HepG2 (cell line): Measurements from ENCODE around the gene TEAD1. TPM values are rescaled to one million over a fixed set of nuclear protein-coding genes. Genes with fewer than 3 reads are reported as not detected.

ENCODE experiments used
- ATAC-seq: fragments of 200-7000 bp; cut with Tn5 transposase; 3 replicates; pipeline ENCODE4 v1.9.1; 2020; ENCODE audit warnings: mild to moderate bottlenecking, moderate library complexity
- BruUV-seq: library from RNA; stranded (reverse); fragments of 400-500 nt; replicated peaks from 2 replicates; lab custom pipeline; 2021; lab: Mats Ljungman, UMichigan
- CTCF ChIA-PET: fragments of 300-600 bp; formaldehyde crosslinking; extraction: SDS; loops from one replicate; lab custom pipeline; 2021; ENCODE audit warnings: low total read pairs, inconsistent platforms, low intra/inter-chr PET ratio; lab: Yijun Ruan, JAX
- POLR2A ChIA-PET: fragments of 350-600 bp; sonication (Branson Sonifier 250); formaldehyde crosslinking; loops from one replicate; lab custom pipeline; 2020; ENCODE audit warnings: antibody characterized with exemption, inconsistent platforms; lab: Yijun Ruan, JAX
- DNase-seq: peaks from one replicate; pipeline ENCODE4 v3.0.0-alpha.2; 2015; ENCODE audit warnings: low spot score
- FAIRE-seq: peaks from 3 replicates; lab custom pipeline; 2011; peaks lifted over from hg19 to GRCh38; lab: Jason Lieb, UNC
- H2AFZ ChIP-seq: one replicate; pipeline ENCODE4 v1.6.1; 2011; ENCODE audit warnings: low read length, inconsistent platforms
- H3K27ac ChIP-seq: fragments of 300-600 bp; 3 replicates; pipeline ENCODE4 v1.8.0; 2011; ENCODE audit warnings: mixed run types, mild to moderate bottlenecking, mixed read lengths, low read length, inconsistent platforms; ENCODE audit not compliant: insufficient read depth; ENCODE audit errors: extremely low read length
- H3K27me3 ChIP-seq, 2 experiments: fragments of 200-600 bp in 1 of 2; 2 replicates in 1 of 2; 3 replicates in 1 of 2; pipeline versions ENCODE4 v1.6.0 to v1.8.0; 2011; ENCODE audit warnings: low read length in 2 of 2, mild to moderate bottlenecking in 2 of 2, moderate library complexity in 2 of 2, inconsistent platforms in 1 of 2; ENCODE audit not compliant: insufficient read depth in 2 of 2, control insufficient read depth in 1 of 2
- H3K36me3 ChIP-seq, 2 experiments: fragments of 200-600 bp in 1 of 2; replicated peaks in 1 of 2; 2 replicates in 1 of 2; 3 replicates in 1 of 2; pipeline versions ENCODE4 v1.5.1 to v1.8.0; 2011; ENCODE audit warnings: low read length in 2 of 2, inconsistent platforms in 1 of 2; ENCODE audit not compliant: insufficient read depth in 2 of 2, control insufficient read depth in 1 of 2
- H3K4me1 ChIP-seq: 2 replicates; pipeline ENCODE4 v1.5.1; 2012; ENCODE audit warnings: low read length, inconsistent platforms; ENCODE audit not compliant: insufficient read depth
- H3K4me2 ChIP-seq: 2 replicates; pipeline ENCODE4 v1.6.0; 2011; ENCODE audit warnings: low read depth, low read length, inconsistent platforms
- H3K4me3 ChIP-seq, 3 experiments: fragments of 200-600 bp in 1 of 3; sonication (generic), shearing (Covaris generic) in 1 of 3; replicated peaks in 1 of 3; 2 replicates each; pipeline ENCODE4 v1.5.1; 2011 to 2016; ENCODE audit warnings: low read length in 3 of 3, inconsistent platforms in 2 of 3, low read depth in 2 of 3, mild to moderate bottlenecking in 2 of 3, control low read depth in 1 of 3, mixed read lengths in 1 of 3; ENCODE audit not compliant: insufficient read depth in 1 of 3
- H3K79me2 ChIP-seq: one replicate; pipeline ENCODE4 v1.6.1; 2011; ENCODE audit warnings: low read length, inconsistent platforms; ENCODE audit not compliant: insufficient read depth
- H3K9ac ChIP-seq: 2 replicates; pipeline ENCODE4 v1.6.0; 2011; ENCODE audit warnings: mild to moderate bottlenecking, low read depth, low read length, inconsistent platforms; ENCODE audit not compliant: insufficient read depth
- H3K9me3 ChIP-seq: 2 replicates; pipeline ENCODE4 v1.5.1; 2012; ENCODE audit warnings: mild to moderate bottlenecking, low read length
- H4K20me1 ChIP-seq: 2 replicates; pipeline ENCODE4 v1.6.0; 2011; ENCODE audit warnings: inconsistent platforms, mild to moderate bottlenecking, low read length, moderate library complexity; ENCODE audit not compliant: insufficient read depth
- AHDC1 ChIP-seq: sonication (generic); formaldehyde crosslinking; IDR thresholded peaks from 2 replicates; pipeline ENCODE4 v1.5.1; 2020; ENCODE audit warnings: mild to moderate bottlenecking, missing genetic modification reagents, borderline replicate concordance
- JUNB ChIP-seq: sonication (generic); formaldehyde crosslinking; IDR thresholded peaks from 2 replicates; pipeline ENCODE4 v1.8.0; 2022; ENCODE audit warnings: missing genetic modification reagents, mild to moderate bottlenecking, borderline replicate concordance
- NR2F6 ChIP-seq, 2 experiments: IDR thresholded peaks; 2 replicates each; pipeline ENCODE4 v1.6.1; 2016; ENCODE audit warnings: antibody characterized with exemption in 1 of 2, mild to moderate bottlenecking in 1 of 2
- PITX1 ChIP-seq: sonication (generic); formaldehyde crosslinking; IDR thresholded peaks from 2 replicates; pipeline ENCODE4 v1.5.1; 2020; ENCODE audit warnings: mild to moderate bottlenecking, missing genetic modification reagents
- RXRB ChIP-seq: IDR thresholded peaks from 2 replicates; pipeline ENCODE4 v1.6.1; 2016; ENCODE audit warnings: borderline replicate concordance, missing genetic modification reagents, missing compliant biosample characterization
- YEATS2 ChIP-seq: sonication (generic); formaldehyde crosslinking; IDR thresholded peaks from 2 replicates; pipeline ENCODE4 v1.4.0; 2020; ENCODE audit warnings: missing genetic modification reagents, borderline replicate concordance
- ZBTB7A ChIP-seq: sonication (generic); formaldehyde crosslinking; IDR thresholded peaks from 2 replicates; pipeline ENCODE4 v1.8.0; 2022; ENCODE audit warnings: mild to moderate bottlenecking, missing genetic modification reagents
- ZNF382 ChIP-seq: sonication (generic); formaldehyde crosslinking; IDR thresholded peaks from 2 replicates; pipeline ENCODE4 v1.5.0; 2020; ENCODE audit warnings: missing genetic modification reagents, mild to moderate bottlenecking, borderline replicate concordance
- ZNF777 ChIP-seq: sonication (generic); formaldehyde crosslinking; IDR thresholded peaks from 2 replicates; pipeline ENCODE4 v1.4.0; 2020; ENCODE audit warnings: missing genetic modification reagents
- WGBS: methylation state at CpG from one replicate; pipeline ENCODE4 v1.1.6; 2017; ENCODE audit warnings: low lambda C conversion rate; 5-methylcytosine and 5-hydroxymethylcytosine counted together
- in situ Hi-C: cut with HindIII; loops from 2 replicates; pipeline ENCODE4 v1.10.0; 2017; ENCODE audit warnings: low pct_unique_long_range_greater_than_20kb; ENCODE audit not compliant: extremely low pct_ligation_motif_present
- intact Hi-C: fragments of 100-400 bp; cut with micrococcal nuclease; formaldehyde crosslinking; loops from one replicate; pipeline ENCODE4 v1.10.0; 2022; ENCODE audit not compliant: unreplicated experiment
- polyA plus RNA-seq, 8 experiments: library from polyadenylated mRNA; depleted of rRNA in 3 of 8; stranded (reverse) in 7 of 8; unstranded in 1 of 8; fragments of >200 nt; fragmentation: Illumina TruSeq in 4 of 8; extraction: Trizol in 4 of 8; gene quantifications; 2 replicates each; pipeline versions ENCODE4 v1.2.1 to v1.2.3, GENCODE V29; 2011 to 2016; ENCODE audit warnings: low read depth in 4 of 8, missing spikeins in 1 of 8, mixed read lengths in 1 of 8; ENCODE audit not compliant: insufficient read depth in 1 of 8
- total RNA-seq, 5 experiments: library from RNA; depleted of rRNA; stranded (reverse); fragments of >200 nt; fragmentation: Illumina TruSeq; extraction: Trizol; gene quantifications; 2 replicates each; pipeline ENCODE4 v1.2.3, GENCODE V29; 2016; ENCODE audit warnings: low read depth in 1 of 5
- TF ChIP-seq, protein P1 (sequence below): IDR thresholded peaks from 2 replicates; pipeline ENCODE4 v1.6.1; 2016

TEAD1 gene
- total and polyA plus RNA-seq, 2 of the 13 experiments (the other 11 are each of a cell fraction or from before 2014, with no cell fraction given): 20.1 to 30.5 TPM

GRCh38 chr11:12671370-12671769, 2.9 kb upstream of the TEAD1 start:
- Histone ChIP-seq H3K4me3 (no peak overlapping the region), H3K27me3 (no peaks in the 10 kb centered on the region), H3K27ac (no peak overlapping the region), H2AFZ (no peak overlapping the region), H3K9ac (no peak overlapping the region), H4K20me1 (peaks cover 3% of the 10 kb centered on the region; the same call in 1 of the 2 replicates), H3K4me1 (peaks cover 45% of the 10 kb centered on the region), H3K9me3 (no peaks in the 10 kb centered on the region), H3K79me2 (peaks cover 13% of the 10 kb centered on the region), H3K36me3 (no peaks in the 10 kb centered on the region; a peak in 1 of 5 replicates), H3K4me2 (no peak overlapping the region)
- 52% methylated on average over 6 of the region's 6 CpGs for WGBS
- CTCF ChIA-PET: no interaction called here
- FAIRE-seq: no peak
- in situ Hi-C loops (loop anchor here (10.0 kb wide), 1 partner anchor 213 kb away; no protein-coding TSS in a partner anchor), intact Hi-C loops (no loop called here)
- ATAC-seq: no peak
- no peak for DNase-seq
- TF ChIP-seq JUNB: no peak
- TF ChIP-seq ZNF777 (CRISPR knock-in tag): no peak
- BruUV-seq: no TSS peak
- POLR2A ChIA-PET: interaction anchor here (0.7 to 2.0 kb wide), 3 partner anchors 157 to 217 kb away, joined by 3 to 5 read pairs (median 5); no protein-coding TSS in a partner anchor

GRCh38 chr11:12673601-12673923, 659 bp upstream of the TEAD1 start:
- H3K4me1 ChIP-seq: peaks cover 67% of the 10 kb centered on the region
- H4K20me1 ChIP-seq: peaks cover 11% of the 10 kb centered on the region
- ATAC-seq (peak; percentile 40), FAIRE-seq (no peak), DNase-seq (no peak)
- peaks cover 34% of the 10 kb centered on the region for H3K79me2 ChIP-seq
- H3K4me2 ChIP-seq: peak overlapping the region; percentile 86
- WGBS: 5% methylated on average over 12 of the region's 12 CpGs
- H3K4me3 ChIP-seq: peak overlapping the region; percentile 84 to 100 (median 89)
- POLR2A ChIA-PET: interaction anchor here (1.0 to 1.5 kb wide), 2 partner anchors 19 to 172 kb away, joined by 8 read pairs; no protein-coding TSS in a partner anchor
- BruUV-seq: TSS peak; percentile 90
- no peaks in the 10 kb centered on the region for H3K27me3 ChIP-seq
- in situ Hi-C loops (loop anchor here (10.0 kb wide), 1 partner anchor 211 kb away; no protein-coding TSS in a partner anchor), intact Hi-C loops (loop anchor here (1.0 kb wide), 1 partner anchor 74 kb away; no protein-coding TSS in a partner anchor)
- H3K9me3 ChIP-seq: no peaks in the 10 kb centered on the region
- peak overlapping the region; percentile 25 for H2AFZ ChIP-seq
- H3K9ac ChIP-seq: peak overlapping the region; percentile 90
- TF ChIP-seq ZBTB7A (CRISPR knock-in tag): no peak
- TF ChIP-seq ZNF382: no peak
- 0 out of 2 replicates have a peak, but pooled peaks have one; percentile 16 for TF ChIP-seq YEATS2 (CRISPR knock-in tag)
- 0 out of 2 replicates have a peak, but pooled peaks have one; percentile 14 for TF ChIP-seq AHDC1 (CRISPR knock-in tag)
- TF ChIP-seq, protein P1, sequence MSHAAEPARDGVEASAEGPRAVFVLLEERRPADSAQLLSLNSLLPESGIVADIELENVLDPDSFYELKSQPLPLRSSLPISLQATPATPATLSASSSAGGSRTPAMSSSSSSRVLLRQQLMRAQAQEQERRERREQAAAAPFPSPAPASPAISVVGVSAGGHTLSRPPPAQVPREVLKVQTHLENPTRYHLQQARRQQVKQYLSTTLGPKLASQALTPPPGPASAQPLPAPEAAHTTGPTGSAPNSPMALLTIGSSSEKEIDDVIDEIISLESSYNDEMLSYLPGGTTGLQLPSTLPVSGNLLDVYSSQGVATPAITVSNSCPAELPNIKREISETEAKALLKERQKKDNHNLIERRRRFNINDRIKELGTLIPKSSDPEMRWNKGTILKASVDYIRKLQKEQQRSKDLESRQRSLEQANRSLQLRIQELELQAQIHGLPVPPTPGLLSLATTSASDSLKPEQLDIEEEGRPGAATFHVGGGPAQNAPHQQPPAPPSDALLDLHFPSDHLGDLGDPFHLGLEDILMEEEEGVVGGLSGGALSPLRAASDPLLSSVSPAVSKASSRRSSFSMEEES (CRISPR knock-in tag): 0 out of 2 replicates have a peak, but pooled peaks have one; percentile 2
- TF ChIP-seq PITX1 (CRISPR knock-in tag): no peak
- no peak for TF ChIP-seq RXRB (CRISPR knock-in tag)
- no peak for TF ChIP-seq NR2F6 (IDR thresholded peaks at IDR 0.05)
- TF ChIP-seq NR2F6 (CRISPR knock-in tag; IDR thresholded peaks at IDR 0.05): no peak
- CTCF ChIA-PET: no interaction called here
- H3K36me3 ChIP-seq: no peaks in the 10 kb centered on the region; a peak in 2 of 5 replicates
- H3K27ac ChIP-seq: peak overlapping the region; percentile 74
